GM21447 (cell line): ENCODE data around the gene PPP1R15A.
"Not testable (repeated sequence)": the region's sequence is repeated elsewhere in the genome, so short reads cannot be mapped to it uniquely, and the experiment has no call there.

Source experiments
- ATAC-seq: cut with Tn5 transposase; IDR thresholded peaks from one replicate; pipeline ENCODE4 v1.9.1; 2021; ENCODE audit not compliant: unreplicated experiment

PPP1R15A gene

GRCh38 chr19:48910803-48911202 is 38.6 kb downstream of the PPP1R15A start:
- ATAC-seq = no peak

- no peak for ATAC-seq
Observed at GRCh38 chr19:48913114-48913889, 41.1 kb downstream of the PPP1R15A start.

GRCh38 chr19:48914181-48914580 is 42.0 kb downstream of the PPP1R15A start:
- no peak for ATAC-seq

GRCh38 chr19:48915757-48916156 is 43.5 kb downstream of the PPP1R15A start:
- ATAC-seq = no peak

GRCh38 chr19:48918071-48918470 is 45.9 kb downstream of the PPP1R15A start:
- ATAC-seq = no peak

GRCh38 chr19:48918801-48919247 is 46.6 kb downstream of the PPP1R15A start:
- no peak for ATAC-seq

GRCh38 chr19:48919271-48919670 is 47.0 kb downstream of the PPP1R15A start:
- not testable (repeated sequence) for ATAC-seq

GRCh38 chr19:48920949-48921348 is 48.7 kb downstream of the PPP1R15A start:
- no peak for ATAC-seq

- ATAC-seq = no peak
Observed at GRCh38 chr19:48921721-48922500, 49.7 kb downstream of the PPP1R15A start.

- ATAC-seq = no peak
Observed at GRCh38 chr19:48922548-48923490, 50.6 kb downstream of the PPP1R15A start.

- no peak for ATAC-seq
Observed at GRCh38 chr19:48925240-48925843, 53.1 kb downstream of the PPP1R15A start.
